Peyer's patch (tissue), 4 donors: ENCODE results near the gene BMP5.

Source experiments
- POLR2A ChIP-seq, 2 donors: fragments of 450-650 bp; IDR thresholded peaks; one replicate each; pipeline ENCODE4 v1.5.1; 2017; ENCODE audit warnings: antibody characterized with exemption in 2 of 2, mild to moderate bottlenecking in 2 of 2, moderate library complexity in 2 of 2
- TF ChIP-seq, protein P1 (sequence below), 6 experiments: fragments of 450-650 bp in 4 of 6; fragments of 200-600 bp in 2 of 6; sonication (generic) in 1 of 6; IDR thresholded peaks; one replicate each; pipeline ENCODE4 v1.5.1; 2017 to 2019; ENCODE audit warnings: antibody characterized with exemption in 6 of 6, mild to moderate bottlenecking in 3 of 6, moderate library complexity in 1 of 6

DNA sequence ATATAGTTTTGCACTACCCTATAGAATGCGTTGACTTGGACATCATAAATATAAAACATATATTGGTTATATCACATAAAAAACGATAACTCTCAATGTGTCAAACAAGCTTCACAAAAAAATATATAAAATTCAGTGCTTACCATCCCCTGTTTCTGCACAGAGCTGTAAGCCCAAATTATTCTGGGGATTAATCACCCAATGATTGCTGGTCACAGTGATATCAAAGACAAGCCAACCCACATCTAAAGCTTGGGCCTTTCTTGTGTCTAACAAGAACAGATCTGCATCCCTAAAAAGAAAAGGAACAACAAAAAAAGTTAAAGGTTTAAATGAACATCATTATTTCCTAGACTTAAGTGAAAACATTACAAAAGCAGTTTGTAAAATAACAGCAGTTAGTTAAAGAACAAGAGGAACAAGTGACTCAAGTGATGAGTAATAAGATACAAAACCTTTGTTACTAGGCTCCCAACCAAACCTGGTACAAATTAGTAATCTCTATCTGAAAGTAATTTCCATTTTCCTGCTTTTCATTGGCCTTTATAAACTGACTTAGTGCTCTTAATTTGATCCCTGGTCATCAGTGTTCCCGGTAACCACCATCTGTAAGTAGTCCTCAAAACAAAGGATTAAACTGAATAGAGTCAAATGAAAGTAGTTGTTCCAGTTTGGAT lies 81.1 kb downstream of the BMP5 start:
- TF ChIP-seq, protein P1, sequence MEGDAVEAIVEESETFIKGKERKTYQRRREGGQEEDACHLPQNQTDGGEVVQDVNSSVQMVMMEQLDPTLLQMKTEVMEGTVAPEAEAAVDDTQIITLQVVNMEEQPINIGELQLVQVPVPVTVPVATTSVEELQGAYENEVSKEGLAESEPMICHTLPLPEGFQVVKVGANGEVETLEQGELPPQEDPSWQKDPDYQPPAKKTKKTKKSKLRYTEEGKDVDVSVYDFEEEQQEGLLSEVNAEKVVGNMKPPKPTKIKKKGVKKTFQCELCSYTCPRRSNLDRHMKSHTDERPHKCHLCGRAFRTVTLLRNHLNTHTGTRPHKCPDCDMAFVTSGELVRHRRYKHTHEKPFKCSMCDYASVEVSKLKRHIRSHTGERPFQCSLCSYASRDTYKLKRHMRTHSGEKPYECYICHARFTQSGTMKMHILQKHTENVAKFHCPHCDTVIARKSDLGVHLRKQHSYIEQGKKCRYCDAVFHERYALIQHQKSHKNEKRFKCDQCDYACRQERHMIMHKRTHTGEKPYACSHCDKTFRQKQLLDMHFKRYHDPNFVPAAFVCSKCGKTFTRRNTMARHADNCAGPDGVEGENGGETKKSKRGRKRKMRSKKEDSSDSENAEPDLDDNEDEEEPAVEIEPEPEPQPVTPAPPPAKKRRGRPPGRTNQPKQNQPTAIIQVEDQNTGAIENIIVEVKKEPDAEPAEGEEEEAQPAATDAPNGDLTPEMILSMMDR (IDR thresholded peaks at IDR 0.05): no peak
- TF ChIP-seq POLR2A (IDR thresholded peaks at IDR 0.05): no peak
